DND-41 (cell line): Measurements from ENCODE around the gene CLK4.

Experiments
- ATAC-seq: fragments of 200-7000 bp; cut with Tn5 transposase; 3 replicates; pipeline ENCODE4 v1.9.1; 2021; ENCODE audit warnings: low read depth; ENCODE audit not compliant: insufficient read depth
- DNase-seq: peaks from one replicate; pipeline ENCODE4 v3.0.0-alpha.2; 2020
- H2AFZ ChIP-seq: 2 replicates; pipeline ENCODE4 v1.6.0; 2012; ENCODE audit warnings: low read depth, low read length
- H3K27ac ChIP-seq: 2 replicates; pipeline ENCODE4 v1.5.1; 2012; ENCODE audit warnings: low read length, inconsistent platforms
- H3K27me3 ChIP-seq: fragments of 200-600 bp; sonication (generic); 2 replicates; pipeline ENCODE4 v1.6.0; 2012; ENCODE audit warnings: low read length, mild to moderate bottlenecking, inconsistent platforms; ENCODE audit not compliant: insufficient read depth, poor library complexity
- H3K36me3 ChIP-seq: 2 replicates; pipeline ENCODE4 v1.5.1; 2012; ENCODE audit warnings: low read length, inconsistent platforms; ENCODE audit not compliant: insufficient read depth
- H3K4me1 ChIP-seq: 2 replicates; pipeline ENCODE4 v1.5.1; 2012; ENCODE audit warnings: mild to moderate bottlenecking, low read length; ENCODE audit not compliant: insufficient read depth
- H3K4me2 ChIP-seq: 2 replicates; pipeline ENCODE4 v1.6.0; 2012; ENCODE audit warnings: mild to moderate bottlenecking, moderate library complexity, low read length, inconsistent platforms; ENCODE audit not compliant: insufficient read depth
- H3K4me3 ChIP-seq, 2 experiments: fragments of 200-600 bp in 1 of 2; shearing (Covaris generic) in 1 of 2; 2 replicates each; pipeline ENCODE4 v1.5.1; 2012 to 2016; ENCODE audit warnings: inconsistent platforms in 2 of 2, low read length in 2 of 2, mild to moderate bottlenecking in 2 of 2, low read depth in 1 of 2, moderate library complexity in 1 of 2
- H3K79me2 ChIP-seq: 2 replicates; pipeline ENCODE4 v1.6.0; 2012; ENCODE audit warnings: low read length, inconsistent platforms; ENCODE audit not compliant: insufficient read depth
- H3K9ac ChIP-seq: 2 replicates; pipeline ENCODE4 v1.6.0; 2012; ENCODE audit warnings: low read depth, mild to moderate bottlenecking, inconsistent platforms, low read length, moderate library complexity
- H3K9me3 ChIP-seq: 2 replicates; pipeline ENCODE4 v1.5.1; 2012; ENCODE audit warnings: low read length, moderate library complexity, mild to moderate bottlenecking, inconsistent platforms; ENCODE audit not compliant: insufficient read depth, severe bottlenecking
- H4K20me1 ChIP-seq: 2 replicates; pipeline ENCODE4 v1.6.0; 2012; ENCODE audit warnings: low read length; ENCODE audit not compliant: insufficient read depth
- EZH2 ChIP-seq: IDR thresholded peaks from 3 replicates; pipeline ENCODE4 v1.6.1; 2012; ENCODE audit warnings: borderline replicate concordance, low read depth, mild to moderate bottlenecking, moderate library complexity, low read length, inconsistent platforms; ENCODE audit not compliant: severe bottlenecking
- TF ChIP-seq, protein P1 (sequence below): IDR thresholded peaks from 2 replicates; pipeline ENCODE4 v1.5.1; 2012; ENCODE audit warnings: borderline replicate concordance, low read length, moderate library complexity, mild to moderate bottlenecking; ENCODE audit not compliant: poor library complexity, severe bottlenecking; ENCODE audit errors: extremely low read depth

Gene CLK4

DNA sequence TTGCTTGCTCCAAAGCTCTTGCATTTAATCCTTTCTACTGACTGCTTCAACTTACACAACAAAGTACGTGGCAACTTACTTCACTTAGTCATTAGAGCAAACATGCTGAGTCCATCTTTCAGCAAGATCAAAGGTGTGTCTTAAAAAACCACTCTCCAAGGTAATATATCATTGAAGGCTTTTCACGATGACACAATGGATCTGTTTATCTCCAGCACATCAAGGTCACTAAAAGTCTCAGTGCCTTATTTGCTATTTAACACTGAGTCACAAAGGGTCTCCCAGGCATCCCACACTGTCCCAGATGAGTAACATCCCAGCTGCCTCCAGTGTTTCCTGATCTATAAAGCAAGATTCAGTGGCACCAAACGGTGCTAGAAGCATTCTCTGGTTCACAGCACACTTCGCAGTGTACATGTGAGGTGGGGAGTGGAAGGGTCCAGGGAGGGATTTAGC, 3.7 kb upstream of the CLK4 start:
- no peak overlapping the region for H2AFZ ChIP-seq
- H3K27me3 ChIP-seq = peaks cover 6% of the 10 kb centered on the region
- H3K4me1 ChIP-seq = peaks cover 7% of the 10 kb centered on the region
- H3K9ac ChIP-seq = no peak overlapping the region
- H3K36me3 ChIP-seq = no peaks in the 10 kb centered on the region; the same call in 1 of the 2 replicates
- H3K4me2 ChIP-seq = no peak overlapping the region
- no peak for ATAC-seq
- no peak for DNase-seq
- H3K27ac ChIP-seq = no peak overlapping the region
- TF ChIP-seq, protein P1, sequence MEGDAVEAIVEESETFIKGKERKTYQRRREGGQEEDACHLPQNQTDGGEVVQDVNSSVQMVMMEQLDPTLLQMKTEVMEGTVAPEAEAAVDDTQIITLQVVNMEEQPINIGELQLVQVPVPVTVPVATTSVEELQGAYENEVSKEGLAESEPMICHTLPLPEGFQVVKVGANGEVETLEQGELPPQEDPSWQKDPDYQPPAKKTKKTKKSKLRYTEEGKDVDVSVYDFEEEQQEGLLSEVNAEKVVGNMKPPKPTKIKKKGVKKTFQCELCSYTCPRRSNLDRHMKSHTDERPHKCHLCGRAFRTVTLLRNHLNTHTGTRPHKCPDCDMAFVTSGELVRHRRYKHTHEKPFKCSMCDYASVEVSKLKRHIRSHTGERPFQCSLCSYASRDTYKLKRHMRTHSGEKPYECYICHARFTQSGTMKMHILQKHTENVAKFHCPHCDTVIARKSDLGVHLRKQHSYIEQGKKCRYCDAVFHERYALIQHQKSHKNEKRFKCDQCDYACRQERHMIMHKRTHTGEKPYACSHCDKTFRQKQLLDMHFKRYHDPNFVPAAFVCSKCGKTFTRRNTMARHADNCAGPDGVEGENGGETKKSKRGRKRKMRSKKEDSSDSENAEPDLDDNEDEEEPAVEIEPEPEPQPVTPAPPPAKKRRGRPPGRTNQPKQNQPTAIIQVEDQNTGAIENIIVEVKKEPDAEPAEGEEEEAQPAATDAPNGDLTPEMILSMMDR = no peak
- TF ChIP-seq EZH2 = no peak
- no peak overlapping the region for H3K4me3 ChIP-seq
- H3K79me2 ChIP-seq = peaks cover 11% of the 10 kb centered on the region
- H4K20me1 ChIP-seq = peaks cover 8% of the 10 kb centered on the region; the same call in 1 of the 2 replicates
- H3K9me3 ChIP-seq = no peaks in the 10 kb centered on the region

DNA sequence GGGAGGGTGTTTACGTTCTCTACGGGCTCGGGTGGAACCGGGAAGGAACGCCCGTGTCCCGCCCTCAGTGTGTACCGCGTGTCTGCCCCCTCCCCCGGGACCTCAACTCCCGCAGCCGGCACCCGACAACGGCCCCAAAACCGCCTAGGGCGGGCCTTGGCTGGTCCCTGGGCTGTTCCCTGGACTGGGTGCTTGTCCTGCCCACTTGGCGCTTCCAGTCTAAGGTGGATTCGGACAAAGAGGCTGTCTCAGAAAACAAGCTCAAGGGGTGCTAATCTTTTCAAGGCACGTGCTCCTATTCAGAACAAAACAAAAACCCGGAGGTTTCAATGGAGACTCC, 379 bp upstream of the CLK4 start:
- TF ChIP-seq, protein P1 = no peak
- TF ChIP-seq EZH2 = no peak
- H3K4me2 ChIP-seq = peak overlapping the region; percentile 86
- peak overlapping the region; percentile 18 to 92; a peak in 3 of 4 replicates for H3K4me3 ChIP-seq
- no peaks in the 10 kb centered on the region for H3K9me3 ChIP-seq
- peaks cover 28% of the 10 kb centered on the region for H3K4me1 ChIP-seq
- no peak for DNase-seq
- ATAC-seq = no peak
- H3K27ac ChIP-seq = peak overlapping the region; percentile 59; the same call in 1 of the 2 replicates
- peak overlapping the region; percentile 94 for H3K9ac ChIP-seq
- peaks cover 21% of the 10 kb centered on the region; the same call in 1 of the 2 replicates for H4K20me1 ChIP-seq
- peaks cover 43% of the 10 kb centered on the region for H3K79me2 ChIP-seq
- H2AFZ ChIP-seq = peak overlapping the region; percentile 96
- peaks cover 10% of the 10 kb centered on the region for H3K36me3 ChIP-seq
- peaks cover 6% of the 10 kb centered on the region for H3K27me3 ChIP-seq

DNA sequence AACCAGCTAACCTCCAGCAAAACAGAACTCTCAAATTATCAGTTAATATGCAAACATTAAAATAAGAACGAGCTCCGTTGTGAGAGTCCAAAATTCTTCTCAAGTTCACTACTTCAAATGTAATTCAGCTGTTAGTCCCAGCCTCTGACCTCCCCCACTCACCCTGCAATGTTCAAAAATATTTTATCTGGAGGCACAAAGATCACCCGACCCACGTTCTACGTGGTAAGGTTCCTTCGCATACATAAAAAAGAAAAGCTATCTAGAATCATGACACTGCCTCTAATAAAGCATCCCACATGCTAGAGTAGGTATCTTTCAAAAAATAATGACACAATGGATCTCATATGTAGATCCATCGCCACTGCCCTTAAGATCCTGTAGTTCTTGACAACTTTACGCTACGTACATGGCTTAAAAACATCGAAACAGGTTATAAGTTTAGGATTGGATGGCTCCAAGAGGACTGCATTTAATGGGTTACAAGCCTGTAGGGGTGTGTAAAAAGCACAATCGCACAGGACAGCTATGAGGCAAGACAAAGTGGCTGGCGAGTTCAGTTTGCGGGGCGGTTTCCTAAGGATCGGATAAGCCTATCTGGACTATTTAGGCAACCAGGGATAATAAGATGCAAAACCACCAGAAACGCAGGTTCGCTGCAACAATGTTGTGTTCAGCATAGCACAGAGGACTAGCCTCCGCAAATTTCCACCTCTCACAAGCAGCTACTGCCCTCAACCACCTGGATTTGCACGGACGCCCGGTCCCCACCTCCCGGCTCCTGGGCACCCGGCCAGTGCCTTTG, 969 bp downstream of the CLK4 start:
- H4K20me1 ChIP-seq = peaks cover 21% of the 10 kb centered on the region; the same call in 1 of the 2 replicates
- peak overlapping the region; percentile 86 for H3K4me2 ChIP-seq
- peaks cover 28% of the 10 kb centered on the region for H3K4me1 ChIP-seq
- H3K9me3 ChIP-seq = no peaks in the 10 kb centered on the region
- H3K9ac ChIP-seq = peak overlapping the region; percentile 94
- peaks cover 55% of the 10 kb centered on the region for H3K79me2 ChIP-seq
- peaks cover 24% of the 10 kb centered on the region for H3K36me3 ChIP-seq
- peak overlapping the region; percentile 91 to 92 for H3K4me3 ChIP-seq
- TF ChIP-seq, protein P1 = no peak
- TF ChIP-seq EZH2 = no peak
- H3K27ac ChIP-seq = peak overlapping the region; percentile 87
- H3K27me3 ChIP-seq = peaks cover 4% of the 10 kb centered on the region
- no peak for DNase-seq
- peak; percentile 34 for ATAC-seq
- H2AFZ ChIP-seq = peak overlapping the region; percentile 88
